WTC11 (cell line): ENCODE results near the gene SLC44A2. TPM values are rescaled to one million over a fixed set of nuclear protein-coding genes. Genes with fewer than 3 reads are reported as not detected.

Source experiments
- ATAC-seq: fragments of 200-7000 bp; cut with Tn5 transposase; 2 replicates; pipeline ENCODE4 v1.10.0; 2021; ENCODE audit warnings: mild to moderate bottlenecking, moderate library complexity
- CTCF ChIA-PET: fragments of 300-600 bp; sonication (Branson Sonifier 250); formaldehyde crosslinking; loops from one replicate; lab custom pipeline; 2021; ENCODE audit warnings: antibody characterized with exemption; lab: Charles Lee
- POLR2A ChIA-PET: fragments of 350-600 bp; sonication (Branson Sonifier 250); formaldehyde crosslinking; loops from one replicate; lab custom pipeline; 2021; ENCODE audit warnings: antibody characterized with exemption; lab: Charles Lee
- DNase-seq: peaks from one replicate; pipeline ENCODE4 v3.0.0; 2021; ENCODE audit warnings: low spot score
- H3K27ac Mint-ChIP-seq: 2 replicates; pipeline ENCODE4 v1.8.0; 2021; ENCODE audit warnings: mixed read lengths
- H3K27me3 Mint-ChIP-seq: 2 replicates; pipeline ENCODE4 v1.8.0; 2021; ENCODE audit warnings: low read depth, mild to moderate bottlenecking, moderate library complexity, mixed read lengths
- H3K36me3 Mint-ChIP-seq: 2 replicates; pipeline ENCODE4 v1.8.0; 2021; ENCODE audit warnings: mixed read lengths
- H3K4me1 Mint-ChIP-seq: 2 replicates; pipeline ENCODE4 v1.8.0; 2022; ENCODE audit warnings: mixed read lengths
- H3K4me3 Mint-ChIP-seq: 2 replicates; pipeline ENCODE4 v1.8.0; 2021; ENCODE audit warnings: mild to moderate bottlenecking, moderate library complexity, mixed read lengths
- H3K9me3 Mint-ChIP-seq: 2 replicates; pipeline ENCODE4 v1.8.0; 2021; ENCODE audit warnings: mixed read lengths
- EMX1 ChIP-seq: fragments of 250-450 bp; sonication (Bioruptor Pico); IDR thresholded peaks from 2 replicates; pipeline ENCODE4 v1.8.0; 2021; ENCODE audit warnings: mild to moderate bottlenecking
- ETV6 ChIP-seq: sonication (generic); formaldehyde crosslinking; IDR thresholded peaks from 2 replicates; pipeline ENCODE4 v1.8.1; 2022; ENCODE audit warnings: mild to moderate bottlenecking, missing genetic modification reagents
- FOXK1 ChIP-seq: sonication (generic); formaldehyde crosslinking; IDR thresholded peaks from 2 replicates; pipeline ENCODE4 v1.8.0; 2022; ENCODE audit warnings: mild to moderate bottlenecking, moderate library complexity, missing genetic modification reagents
- GTF2I ChIP-seq: fragments of 250-450 bp; sonication (Bioruptor Pico); conservative IDR thresholded peaks from 2 replicates; pipeline ENCODE4 v1.4.0; 2021; ENCODE audit warnings: mild to moderate bottlenecking
- NFE2L1 ChIP-seq: sonication (generic); formaldehyde crosslinking; IDR thresholded peaks from 2 replicates; pipeline ENCODE4 v1.8.1; 2023; ENCODE audit warnings: missing genetic modification reagents
- RELA ChIP-seq: sonication (generic); formaldehyde crosslinking; IDR thresholded peaks from 2 replicates; pipeline ENCODE4 v1.8.1; 2022; ENCODE audit warnings: missing genetic modification reagents, mild to moderate bottlenecking, borderline replicate concordance
- TEAD4 ChIP-seq: sonication (generic); formaldehyde crosslinking; IDR thresholded peaks from 2 replicates; pipeline ENCODE4 v1.8.0; 2022; ENCODE audit warnings: mild to moderate bottlenecking, missing genetic modification reagents
- ZNF138 ChIP-seq: sonication (generic); formaldehyde crosslinking; conservative IDR thresholded peaks from 2 replicates; pipeline ENCODE4 v1.8.1; 2022; ENCODE audit warnings: mild to moderate bottlenecking, moderate library complexity, missing genetic modification reagents
- ZNF396 ChIP-seq: fragments of 250-450 bp; sonication (Bioruptor Pico); IDR thresholded peaks from 2 replicates; pipeline ENCODE4 v1.8.0; 2021; ENCODE audit warnings: mild to moderate bottlenecking, moderate library complexity, borderline replicate concordance
- total RNA-seq: library from RNA; stranded (reverse); gene quantifications from 3 replicates; pipeline ENCODE4 v1.2.3, GENCODE V29; 2021
- TF ChIP-seq, protein P1 (sequence below): sonication (generic); formaldehyde crosslinking; IDR thresholded peaks from 2 replicates; pipeline ENCODE4 v1.8.0; 2023; ENCODE audit warnings: missing genetic modification reagents, mild to moderate bottlenecking, borderline replicate concordance
- TF ChIP-seq, protein P2 (sequence below): sonication (generic); formaldehyde crosslinking; IDR thresholded peaks from 2 replicates; pipeline ENCODE4 v1.8.1; 2022; ENCODE audit warnings: mild to moderate bottlenecking, missing genetic modification reagents, moderate library complexity, borderline replicate concordance
- TF ChIP-seq, protein P3 (sequence below): sonication (generic); formaldehyde crosslinking; IDR thresholded peaks from 2 replicates; pipeline ENCODE4 v1.8.0; 2022; ENCODE audit warnings: mild to moderate bottlenecking, missing genetic modification reagents
- TF ChIP-seq, protein P4 (sequence below): sonication (generic); formaldehyde crosslinking; IDR thresholded peaks from 2 replicates; pipeline ENCODE4 v1.8.0; 2023; ENCODE audit warnings: missing genetic modification reagents
- TF ChIP-seq, protein P5 (sequence below): sonication (generic); formaldehyde crosslinking; IDR thresholded peaks from 2 replicates; pipeline ENCODE4 v1.8.1; 2023; ENCODE audit warnings: mild to moderate bottlenecking, missing genetic modification reagents
- TF ChIP-seq, protein P6 (sequence below): sonication (generic); formaldehyde crosslinking; IDR thresholded peaks from 2 replicates; pipeline ENCODE4 v1.8.0; 2023; ENCODE audit warnings: mild to moderate bottlenecking, missing genetic modification reagents
- TF ChIP-seq, protein P7 (sequence below): sonication (generic); formaldehyde crosslinking; conservative IDR thresholded peaks from 2 replicates; pipeline ENCODE4 v1.8.1; 2022; ENCODE audit warnings: mild to moderate bottlenecking, missing genetic modification reagents
- TF ChIP-seq, protein P8 (sequence below): sonication (generic); formaldehyde crosslinking; IDR thresholded peaks from 2 replicates; pipeline ENCODE4 v1.8.1; 2023; ENCODE audit warnings: mild to moderate bottlenecking, missing genetic modification reagents, moderate library complexity
- TF ChIP-seq, protein P9 (sequence below): fragments of 250-450 bp; sonication (Bioruptor Pico); IDR thresholded peaks from 2 replicates; pipeline ENCODE4 v1.9.0; 2021; ENCODE audit warnings: mild to moderate bottlenecking

The SLC44A2 gene
- total RNA-seq, 1 experiment from 2014 or later: 109 TPM

DNA sequence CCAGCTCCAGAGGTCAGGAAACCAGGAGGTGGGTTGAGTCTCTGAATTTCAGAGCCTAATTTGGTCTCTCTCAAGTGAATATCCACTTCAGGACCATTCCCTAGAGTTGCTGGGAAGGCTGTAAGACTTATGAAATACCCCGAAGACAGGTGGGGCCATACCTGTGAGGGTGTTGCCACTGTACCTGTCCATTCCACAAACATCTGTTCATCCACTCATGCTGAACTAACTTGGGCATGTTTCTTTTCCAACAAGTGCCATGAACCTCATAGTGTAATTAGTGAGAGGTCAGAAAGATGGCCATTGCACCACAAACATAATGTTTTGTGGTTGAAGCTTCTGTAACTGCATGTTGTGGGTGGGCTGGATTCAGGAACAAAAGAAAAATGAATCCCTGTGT, 36.6 kb downstream of the SLC44A2 start:
- no peaks in the 10 kb centered on the region for H3K27me3 Mint-ChIP-seq
- no peaks in the 10 kb centered on the region for H3K9me3 Mint-ChIP-seq
- H3K27ac Mint-ChIP-seq: peak overlapping the region; percentile 96
- DNase-seq (no peak), ATAC-seq (no peak)
- ChIA-PET CTCF (interaction anchor here (0.8 to 1.2 kb wide), 3 partner anchors 17 to 81 kb away, joined by 4 to 7 read pairs (median 6); no protein-coding TSS in a partner anchor), POLR2A (interaction anchor here (1.4 kb wide), 1 partner anchor 21 kb away, joined by 3 read pairs; no protein-coding TSS in a partner anchor)
- H3K36me3 Mint-ChIP-seq: peaks cover 36% of the 10 kb centered on the region
- no peak overlapping the region for H3K4me3 Mint-ChIP-seq
- H3K4me1 Mint-ChIP-seq: peaks cover 39% of the 10 kb centered on the region
- TF ChIP-seq, protein P1, sequence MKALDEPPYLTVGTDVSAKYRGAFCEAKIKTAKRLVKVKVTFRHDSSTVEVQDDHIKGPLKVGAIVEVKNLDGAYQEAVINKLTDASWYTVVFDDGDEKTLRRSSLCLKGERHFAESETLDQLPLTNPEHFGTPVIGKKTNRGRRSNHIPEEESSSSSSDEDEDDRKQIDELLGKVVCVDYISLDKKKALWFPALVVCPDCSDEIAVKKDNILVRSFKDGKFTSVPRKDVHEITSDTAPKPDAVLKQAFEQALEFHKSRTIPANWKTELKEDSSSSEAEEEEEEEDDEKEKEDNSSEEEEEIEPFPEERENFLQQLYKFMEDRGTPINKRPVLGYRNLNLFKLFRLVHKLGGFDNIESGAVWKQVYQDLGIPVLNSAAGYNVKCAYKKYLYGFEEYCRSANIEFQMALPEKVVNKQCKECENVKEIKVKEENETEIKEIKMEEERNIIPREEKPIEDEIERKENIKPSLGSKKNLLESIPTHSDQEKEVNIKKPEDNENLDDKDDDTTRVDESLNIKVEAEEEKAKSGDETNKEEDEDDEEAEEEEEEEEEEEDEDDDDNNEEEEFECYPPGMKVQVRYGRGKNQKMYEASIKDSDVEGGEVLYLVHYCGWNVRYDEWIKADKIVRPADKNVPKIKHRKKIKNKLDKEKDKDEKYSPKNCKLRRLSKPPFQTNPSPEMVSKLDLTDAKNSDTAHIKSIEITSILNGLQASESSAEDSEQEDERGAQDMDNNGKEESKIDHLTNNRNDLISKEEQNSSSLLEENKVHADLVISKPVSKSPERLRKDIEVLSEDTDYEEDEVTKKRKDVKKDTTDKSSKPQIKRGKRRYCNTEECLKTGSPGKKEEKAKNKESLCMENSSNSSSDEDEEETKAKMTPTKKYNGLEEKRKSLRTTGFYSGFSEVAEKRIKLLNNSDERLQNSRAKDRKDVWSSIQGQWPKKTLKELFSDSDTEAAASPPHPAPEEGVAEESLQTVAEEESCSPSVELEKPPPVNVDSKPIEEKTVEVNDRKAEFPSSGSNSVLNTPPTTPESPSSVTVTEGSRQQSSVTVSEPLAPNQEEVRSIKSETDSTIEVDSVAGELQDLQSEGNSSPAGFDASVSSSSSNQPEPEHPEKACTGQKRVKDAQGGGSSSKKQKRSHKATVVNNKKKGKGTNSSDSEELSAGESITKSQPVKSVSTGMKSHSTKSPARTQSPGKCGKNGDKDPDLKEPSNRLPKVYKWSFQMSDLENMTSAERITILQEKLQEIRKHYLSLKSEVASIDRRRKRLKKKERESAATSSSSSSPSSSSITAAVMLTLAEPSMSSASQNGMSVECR (CRISPR knock-in tag): no peak
- TF ChIP-seq ZNF396 (CRISPR knock-in tag) (no peak), FOXK1 (CRISPR knock-in tag) (no peak), GTF2I (CRISPR knock-in tag) (no peak), ETV6 (no peak), RELA (CRISPR knock-in tag) (no peak), ZNF138 (CRISPR knock-in tag) (no peak), NFE2L1 (CRISPR knock-in tag) (no peak)
- TF ChIP-seq, protein P2, sequence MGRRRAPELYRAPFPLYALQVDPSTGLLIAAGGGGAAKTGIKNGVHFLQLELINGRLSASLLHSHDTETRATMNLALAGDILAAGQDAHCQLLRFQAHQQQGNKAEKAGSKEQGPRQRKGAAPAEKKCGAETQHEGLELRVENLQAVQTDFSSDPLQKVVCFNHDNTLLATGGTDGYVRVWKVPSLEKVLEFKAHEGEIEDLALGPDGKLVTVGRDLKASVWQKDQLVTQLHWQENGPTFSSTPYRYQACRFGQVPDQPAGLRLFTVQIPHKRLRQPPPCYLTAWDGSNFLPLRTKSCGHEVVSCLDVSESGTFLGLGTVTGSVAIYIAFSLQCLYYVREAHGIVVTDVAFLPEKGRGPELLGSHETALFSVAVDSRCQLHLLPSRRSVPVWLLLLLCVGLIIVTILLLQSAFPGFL: no peak
- TF ChIP-seq, protein P3, sequence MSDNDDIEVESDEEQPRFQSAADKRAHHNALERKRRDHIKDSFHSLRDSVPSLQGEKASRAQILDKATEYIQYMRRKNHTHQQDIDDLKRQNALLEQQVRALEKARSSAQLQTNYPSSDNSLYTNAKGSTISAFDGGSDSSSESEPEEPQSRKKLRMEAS (CRISPR knock-in tag): no peak
- TF ChIP-seq, protein P4, sequence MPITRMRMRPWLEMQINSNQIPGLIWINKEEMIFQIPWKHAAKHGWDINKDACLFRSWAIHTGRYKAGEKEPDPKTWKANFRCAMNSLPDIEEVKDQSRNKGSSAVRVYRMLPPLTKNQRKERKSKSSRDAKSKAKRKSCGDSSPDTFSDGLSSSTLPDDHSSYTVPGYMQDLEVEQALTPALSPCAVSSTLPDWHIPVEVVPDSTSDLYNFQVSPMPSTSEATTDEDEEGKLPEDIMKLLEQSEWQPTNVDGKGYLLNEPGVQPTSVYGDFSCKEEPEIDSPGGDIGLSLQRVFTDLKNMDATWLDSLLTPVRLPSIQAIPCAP: no peak
- TF ChIP-seq, protein P5, sequence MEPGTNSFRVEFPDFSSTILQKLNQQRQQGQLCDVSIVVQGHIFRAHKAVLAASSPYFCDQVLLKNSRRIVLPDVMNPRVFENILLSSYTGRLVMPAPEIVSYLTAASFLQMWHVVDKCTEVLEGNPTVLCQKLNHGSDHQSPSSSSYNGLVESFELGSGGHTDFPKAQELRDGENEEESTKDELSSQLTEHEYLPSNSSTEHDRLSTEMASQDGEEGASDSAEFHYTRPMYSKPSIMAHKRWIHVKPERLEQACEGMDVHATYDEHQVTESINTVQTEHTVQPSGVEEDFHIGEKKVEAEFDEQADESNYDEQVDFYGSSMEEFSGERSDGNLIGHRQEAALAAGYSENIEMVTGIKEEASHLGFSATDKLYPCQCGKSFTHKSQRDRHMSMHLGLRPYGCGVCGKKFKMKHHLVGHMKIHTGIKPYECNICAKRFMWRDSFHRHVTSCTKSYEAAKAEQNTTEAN (CRISPR knock-in tag): no peak

DNA sequence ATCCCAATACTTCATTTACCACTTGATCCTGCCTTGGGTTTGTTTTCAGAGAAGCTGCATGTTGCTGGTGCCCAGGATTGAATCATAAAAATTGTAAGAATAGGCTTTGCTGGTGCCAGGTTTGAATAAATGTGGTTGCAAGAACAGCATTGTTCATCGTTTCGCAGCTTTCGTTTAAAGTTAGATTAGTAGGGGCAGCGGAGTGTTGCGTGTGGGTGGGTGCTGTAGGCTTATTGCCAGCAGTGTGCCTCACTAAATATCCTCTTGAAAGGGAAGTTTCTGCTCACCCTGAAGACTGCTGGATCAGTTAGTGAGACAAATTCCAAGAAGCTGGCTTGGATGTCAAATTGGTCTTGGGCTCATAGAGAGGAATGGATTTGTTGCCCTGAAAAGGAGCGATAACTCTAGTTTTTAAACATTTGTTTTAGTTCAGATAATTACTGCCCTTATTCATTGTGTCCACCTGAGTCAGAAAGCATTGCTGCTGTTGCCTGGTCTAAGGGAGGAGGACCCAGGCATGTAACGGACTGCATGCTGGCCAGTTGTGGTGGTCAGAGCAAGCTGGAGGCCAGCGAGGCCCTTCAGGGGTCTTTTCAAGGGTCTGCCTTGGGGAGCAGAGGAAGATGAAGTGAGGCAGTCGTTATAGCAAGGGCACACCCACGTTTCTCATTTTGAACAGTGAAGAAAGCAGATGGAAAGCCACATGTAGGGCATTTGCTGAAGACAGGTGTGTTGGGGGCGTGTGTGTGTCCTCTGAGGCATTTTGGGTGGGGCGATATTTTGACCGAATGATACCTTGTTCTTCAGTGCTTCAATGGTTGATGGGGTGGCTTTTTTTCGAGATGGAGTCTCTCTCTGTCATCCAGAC, 37.3 kb downstream of the SLC44A2 start:
- TF ChIP-seq, protein P6, sequence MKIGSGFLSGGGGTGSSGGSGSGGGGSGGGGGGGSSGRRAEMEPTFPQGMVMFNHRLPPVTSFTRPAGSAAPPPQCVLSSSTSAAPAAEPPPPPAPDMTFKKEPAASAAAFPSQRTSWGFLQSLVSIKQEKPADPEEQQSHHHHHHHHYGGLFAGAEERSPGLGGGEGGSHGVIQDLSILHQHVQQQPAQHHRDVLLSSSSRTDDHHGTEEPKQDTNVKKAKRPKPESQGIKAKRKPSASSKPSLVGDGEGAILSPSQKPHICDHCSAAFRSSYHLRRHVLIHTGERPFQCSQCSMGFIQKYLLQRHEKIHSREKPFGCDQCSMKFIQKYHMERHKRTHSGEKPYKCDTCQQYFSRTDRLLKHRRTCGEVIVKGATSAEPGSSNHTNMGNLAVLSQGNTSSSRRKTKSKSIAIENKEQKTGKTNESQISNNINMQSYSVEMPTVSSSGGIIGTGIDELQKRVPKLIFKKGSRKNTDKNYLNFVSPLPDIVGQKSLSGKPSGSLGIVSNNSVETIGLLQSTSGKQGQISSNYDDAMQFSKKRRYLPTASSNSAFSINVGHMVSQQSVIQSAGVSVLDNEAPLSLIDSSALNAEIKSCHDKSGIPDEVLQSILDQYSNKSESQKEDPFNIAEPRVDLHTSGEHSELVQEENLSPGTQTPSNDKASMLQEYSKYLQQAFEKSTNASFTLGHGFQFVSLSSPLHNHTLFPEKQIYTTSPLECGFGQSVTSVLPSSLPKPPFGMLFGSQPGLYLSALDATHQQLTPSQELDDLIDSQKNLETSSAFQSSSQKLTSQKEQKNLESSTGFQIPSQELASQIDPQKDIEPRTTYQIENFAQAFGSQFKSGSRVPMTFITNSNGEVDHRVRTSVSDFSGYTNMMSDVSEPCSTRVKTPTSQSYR: 0 out of 2 replicates have a peak, but pooled peaks have one; percentile 25
- TF ChIP-seq, protein P7, sequence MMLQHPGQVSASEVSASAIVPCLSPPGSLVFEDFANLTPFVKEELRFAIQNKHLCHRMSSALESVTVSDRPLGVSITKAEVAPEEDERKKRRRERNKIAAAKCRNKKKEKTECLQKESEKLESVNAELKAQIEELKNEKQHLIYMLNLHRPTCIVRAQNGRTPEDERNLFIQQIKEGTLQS (CRISPR knock-in tag): no peak
- TF ChIP-seq TEAD4 (CRISPR knock-in tag) (no peak), EMX1 (CRISPR knock-in tag) (0 out of 2 replicates have a peak, but pooled peaks have one; percentile 11)
- TF ChIP-seq, protein P8, sequence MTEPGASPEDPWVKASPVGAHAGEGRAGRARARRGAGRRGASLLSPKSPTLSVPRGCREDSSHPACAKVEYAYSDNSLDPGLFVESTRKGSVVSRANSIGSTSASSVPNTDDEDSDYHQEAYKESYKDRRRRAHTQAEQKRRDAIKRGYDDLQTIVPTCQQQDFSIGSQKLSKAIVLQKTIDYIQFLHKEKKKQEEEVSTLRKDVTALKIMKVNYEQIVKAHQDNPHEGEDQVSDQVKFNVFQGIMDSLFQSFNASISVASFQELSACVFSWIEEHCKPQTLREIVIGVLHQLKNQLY (CRISPR knock-in tag): no peak
- TF ChIP-seq, protein P9, sequence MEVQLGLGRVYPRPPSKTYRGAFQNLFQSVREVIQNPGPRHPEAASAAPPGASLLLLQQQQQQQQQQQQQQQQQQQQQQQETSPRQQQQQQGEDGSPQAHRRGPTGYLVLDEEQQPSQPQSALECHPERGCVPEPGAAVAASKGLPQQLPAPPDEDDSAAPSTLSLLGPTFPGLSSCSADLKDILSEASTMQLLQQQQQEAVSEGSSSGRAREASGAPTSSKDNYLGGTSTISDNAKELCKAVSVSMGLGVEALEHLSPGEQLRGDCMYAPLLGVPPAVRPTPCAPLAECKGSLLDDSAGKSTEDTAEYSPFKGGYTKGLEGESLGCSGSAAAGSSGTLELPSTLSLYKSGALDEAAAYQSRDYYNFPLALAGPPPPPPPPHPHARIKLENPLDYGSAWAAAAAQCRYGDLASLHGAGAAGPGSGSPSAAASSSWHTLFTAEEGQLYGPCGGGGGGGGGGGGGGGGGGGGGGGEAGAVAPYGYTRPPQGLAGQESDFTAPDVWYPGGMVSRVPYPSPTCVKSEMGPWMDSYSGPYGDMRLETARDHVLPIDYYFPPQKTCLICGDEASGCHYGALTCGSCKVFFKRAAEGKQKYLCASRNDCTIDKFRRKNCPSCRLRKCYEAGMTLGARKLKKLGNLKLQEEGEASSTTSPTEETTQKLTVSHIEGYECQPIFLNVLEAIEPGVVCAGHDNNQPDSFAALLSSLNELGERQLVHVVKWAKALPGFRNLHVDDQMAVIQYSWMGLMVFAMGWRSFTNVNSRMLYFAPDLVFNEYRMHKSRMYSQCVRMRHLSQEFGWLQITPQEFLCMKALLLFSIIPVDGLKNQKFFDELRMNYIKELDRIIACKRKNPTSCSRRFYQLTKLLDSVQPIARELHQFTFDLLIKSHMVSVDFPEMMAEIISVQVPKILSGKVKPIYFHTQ (CRISPR knock-in tag): 0 out of 2 replicates have a peak, but pooled peaks have one; percentile 46
- Mint-ChIP-seq H3K27ac (peak overlapping the region; percentile 96), H3K36me3 (peaks cover 33% of the 10 kb centered on the region), H3K9me3 (no peaks in the 10 kb centered on the region), H3K27me3 (no peaks in the 10 kb centered on the region), H3K4me1 (peaks cover 33% of the 10 kb centered on the region), H3K4me3 (no peak overlapping the region)
- CTCF ChIA-PET: interaction anchor here (0.8 to 1.2 kb wide), 3 partner anchors 18 to 81 kb away, joined by 4 to 7 read pairs (median 6); no protein-coding TSS in a partner anchor
- POLR2A ChIA-PET: interaction anchor here (1.4 kb wide), 1 partner anchor 21 kb away, joined by 3 read pairs; no protein-coding TSS in a partner anchor
- DNase-seq (no peak), ATAC-seq (no peak; the same call in 1 of the 2 replicates)
